GM18868 (cell line): Measurements from ENCODE around the gene PCNP.
"Not testable (repeated sequence)": the region's sequence is repeated elsewhere in the genome, so short reads cannot be mapped to it uniquely, and the experiment has no call there.

Experiments
- ATAC-seq: cut with Tn5 transposase; IDR thresholded peaks from one replicate; pipeline ENCODE4 v1.9.1; 2021; ENCODE audit warnings: mild to moderate bottlenecking, moderate library complexity; ENCODE audit not compliant: unreplicated experiment

The PCNP gene

DNA sequence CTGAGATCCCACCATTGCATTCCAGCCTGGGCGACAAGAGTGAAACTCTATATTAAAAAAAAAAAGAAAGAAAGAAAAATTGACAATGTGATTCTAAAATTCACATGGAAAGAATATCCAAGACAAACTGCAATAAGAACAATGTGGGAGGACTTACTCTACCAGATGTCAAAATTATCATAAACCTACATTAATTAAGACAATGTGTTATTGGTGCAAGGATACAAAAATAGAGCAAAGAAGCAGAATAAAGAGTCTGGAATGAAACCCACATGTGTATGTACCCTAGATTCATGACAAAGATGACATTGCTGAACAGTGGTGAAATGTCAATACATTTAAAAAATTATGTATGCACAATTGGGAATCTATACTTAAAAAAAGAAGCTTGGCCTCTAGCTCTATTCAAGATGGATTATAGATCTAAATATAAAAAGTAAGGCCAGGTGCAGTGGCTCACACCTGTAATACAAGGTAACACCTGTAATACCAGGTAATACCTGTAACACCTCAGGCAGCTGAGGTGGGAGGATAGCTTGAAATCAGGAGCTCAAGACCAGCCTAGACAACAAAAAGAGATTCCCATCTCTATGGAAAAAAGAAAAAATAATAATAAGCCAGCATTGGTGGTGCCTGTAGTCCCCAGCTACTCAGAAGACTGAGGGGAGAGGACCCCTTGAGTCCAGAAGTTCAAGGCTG is 57.3 kb downstream of the PCNP start:
- ATAC-seq: no peak

DNA sequence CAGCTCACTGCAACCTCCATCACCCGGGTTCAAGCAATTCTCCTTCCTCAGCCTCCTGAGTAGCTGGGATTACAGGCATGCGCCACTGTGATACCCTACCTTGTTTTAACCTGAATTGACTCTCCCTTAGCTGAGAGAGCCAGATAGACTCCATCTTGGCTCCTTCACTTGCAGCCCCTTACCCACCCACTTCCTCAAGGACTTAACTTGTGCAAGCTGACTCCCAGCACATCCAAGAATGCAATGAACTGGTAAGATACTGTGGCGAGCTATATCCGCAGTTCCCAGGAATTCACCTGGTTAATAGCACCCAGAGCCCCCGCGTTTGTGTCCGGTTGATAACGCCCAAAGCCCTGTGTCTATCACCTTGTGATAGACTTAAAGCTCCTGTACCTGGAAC is 58.0 kb downstream of the PCNP start:
- not testable (repeated sequence) for ATAC-seq

DNA sequence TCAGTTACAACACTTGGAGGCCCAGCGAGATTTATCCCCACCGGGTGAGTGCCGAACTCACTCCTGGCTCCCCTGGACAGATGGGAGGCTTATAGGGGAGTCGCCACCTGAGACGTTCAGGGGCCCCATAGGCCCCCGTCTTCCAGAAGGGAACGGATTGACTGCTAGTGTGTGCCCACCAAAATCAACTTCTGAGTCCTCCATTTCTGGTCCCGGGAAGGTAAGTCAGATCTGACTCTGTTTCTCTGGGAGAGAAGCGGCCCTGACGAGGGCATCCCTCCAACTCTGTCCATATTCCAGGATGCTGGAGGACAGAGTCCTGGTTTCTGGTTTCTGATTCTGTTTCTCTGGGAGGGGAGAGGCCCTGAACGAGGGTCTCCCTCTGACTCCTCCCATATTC is 58.6 kb downstream of the PCNP start:
- no peak for ATAC-seq

DNA sequence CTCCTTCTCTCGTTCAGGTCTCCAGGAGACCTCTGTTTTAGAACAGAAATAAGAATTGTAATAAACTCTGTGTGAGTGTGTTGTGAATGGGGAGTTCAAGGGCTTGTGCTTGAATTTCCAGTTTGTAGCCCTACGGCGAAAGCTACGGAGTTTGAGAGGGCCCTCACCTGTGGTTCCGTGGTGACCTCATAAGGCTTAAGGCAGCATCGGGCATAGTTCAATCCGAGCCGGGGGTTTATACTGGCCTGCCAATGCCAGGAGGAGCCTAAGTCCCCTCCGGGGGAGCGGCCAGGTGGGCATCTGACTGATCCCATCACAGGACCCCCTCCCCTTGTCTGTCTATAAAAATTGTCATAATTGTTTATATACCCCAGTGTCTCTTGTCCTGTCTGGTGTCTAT is 59.2 kb downstream of the PCNP start:
- no peak for ATAC-seq

DNA sequence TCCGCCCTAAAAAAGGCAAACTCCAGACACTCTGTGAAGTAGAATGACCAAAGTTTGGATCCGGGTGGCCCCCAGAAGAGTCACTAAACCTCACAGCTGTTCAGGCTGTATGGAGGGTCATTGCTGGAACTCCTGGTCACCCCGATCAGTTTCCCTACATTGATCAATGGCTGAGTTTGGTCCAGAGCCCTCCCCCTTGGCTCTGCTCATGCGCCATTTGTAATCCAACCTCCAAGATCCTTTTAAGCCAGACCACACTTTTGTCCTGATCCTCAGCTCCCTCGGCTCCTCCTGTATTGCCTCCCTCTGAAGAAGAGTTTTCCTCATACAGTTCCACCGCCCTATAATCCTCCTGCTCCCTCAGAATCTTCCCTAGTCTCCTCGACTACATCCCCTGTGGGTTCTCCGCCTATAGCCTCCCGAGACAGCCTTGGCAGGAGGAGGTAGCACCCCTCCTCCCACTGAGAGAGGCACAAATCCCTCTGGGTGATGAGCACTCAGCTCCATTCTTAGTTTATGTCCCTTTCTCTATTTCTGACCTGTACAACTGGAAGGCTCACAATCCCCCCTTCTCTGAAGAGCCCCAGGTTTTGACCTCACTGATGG is 60.7 kb downstream of the PCNP start:
- ATAC-seq: no peak

DNA sequence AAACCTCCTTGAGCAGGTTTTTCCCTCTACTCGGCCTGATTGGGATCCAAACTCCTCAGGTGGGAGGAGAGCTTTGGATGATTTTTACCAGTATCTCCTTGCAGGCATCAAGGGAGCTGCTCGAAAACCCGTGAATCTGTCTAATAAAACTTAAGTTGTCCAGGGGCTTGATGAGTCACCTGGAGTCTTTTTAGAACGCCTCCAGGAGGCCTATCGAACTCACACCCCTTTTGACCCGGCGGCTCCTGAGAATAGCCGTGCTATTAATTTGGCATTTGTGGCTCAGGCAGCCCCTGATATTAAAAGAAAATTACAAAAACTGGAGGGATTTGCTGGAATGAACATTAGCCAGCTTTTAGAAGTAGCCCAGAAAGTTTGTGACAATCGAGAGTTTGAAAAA is 61.4 kb downstream of the PCNP start:
- no peak for ATAC-seq

DNA sequence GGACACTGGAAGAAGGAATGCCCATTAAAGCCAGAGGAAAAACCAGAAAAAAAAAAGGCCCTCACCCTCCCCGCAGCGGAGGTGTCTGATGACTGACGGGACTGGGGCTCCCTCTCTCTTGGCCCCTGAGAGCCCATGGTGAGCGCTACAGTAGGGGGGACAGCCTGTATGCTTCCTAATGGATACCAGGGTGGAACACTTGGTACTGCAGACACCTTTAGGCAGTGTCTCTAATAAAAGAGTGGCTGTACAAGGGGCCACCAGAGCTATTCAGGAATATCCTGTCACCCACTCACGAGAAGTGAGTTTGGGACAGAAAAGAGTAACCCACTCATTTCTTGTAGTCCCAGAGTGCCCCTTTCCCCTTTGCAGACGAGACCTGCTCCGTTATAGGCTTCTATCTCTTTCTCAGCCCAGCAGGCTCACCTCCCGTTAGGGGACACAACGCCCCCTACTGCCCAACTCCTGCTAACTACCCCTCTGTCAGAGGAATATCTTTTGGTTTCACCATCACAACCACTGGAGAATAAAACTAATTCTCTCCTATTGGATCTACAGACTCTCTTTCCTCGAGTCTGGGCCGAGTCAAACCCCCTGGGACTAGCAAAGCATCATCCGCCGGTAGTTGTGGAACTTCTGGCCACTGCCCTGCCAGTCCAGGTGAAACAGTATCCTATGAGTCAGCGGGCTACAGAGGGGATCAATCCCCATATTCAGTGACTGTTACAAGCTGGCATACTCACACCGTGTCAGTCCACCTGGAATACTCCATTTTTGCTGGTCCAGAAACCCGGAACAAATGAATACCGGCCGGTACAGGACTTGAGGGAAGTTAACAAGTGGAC is 62.2 kb downstream of the PCNP start:
- peak; percentile 97 for ATAC-seq

DNA sequence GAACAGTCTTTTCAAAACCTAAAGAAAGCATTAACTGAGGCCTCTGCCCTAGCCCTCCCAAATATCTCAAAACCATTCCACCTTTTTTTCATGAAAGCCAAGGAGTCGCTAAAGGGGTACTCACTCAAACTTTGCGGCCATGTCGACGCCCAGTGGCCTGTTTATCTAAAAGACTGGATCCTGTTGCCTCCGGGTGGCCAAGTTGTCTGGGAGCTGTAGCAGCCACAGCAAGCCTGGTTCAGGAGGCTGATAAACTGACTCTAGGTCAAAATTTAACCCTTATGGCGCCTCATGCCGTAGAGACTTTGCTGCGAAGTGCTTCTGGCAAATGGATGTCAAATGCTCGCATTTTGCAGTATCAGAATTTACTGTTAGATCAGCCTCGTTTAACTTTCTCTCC is 63.5 kb downstream of the PCNP start:
- no peak for ATAC-seq

DNA sequence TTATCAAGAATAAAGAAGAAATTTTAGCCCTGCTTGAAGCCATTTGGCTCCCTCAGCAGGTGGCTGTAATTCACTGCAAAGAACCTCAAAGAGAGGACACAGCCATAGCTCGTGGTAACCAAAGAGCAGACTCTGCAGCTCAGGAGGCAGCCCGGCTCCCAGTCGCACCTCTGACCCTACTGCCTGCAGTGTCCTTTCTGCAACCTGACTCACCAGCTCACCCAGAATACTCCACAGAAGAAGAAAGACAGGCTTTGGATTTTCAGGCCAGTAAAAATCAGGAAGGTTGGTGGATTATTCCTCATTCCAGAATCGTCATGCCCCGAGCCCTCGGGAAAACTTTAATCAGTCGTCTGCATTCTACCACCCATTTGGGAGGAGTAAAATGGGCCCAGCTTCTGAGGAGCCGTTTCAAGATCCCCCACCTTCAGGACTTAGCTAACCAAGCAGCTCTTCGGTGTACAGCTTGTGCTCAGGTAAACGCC is 64.3 kb downstream of the PCNP start:
- ATAC-seq: no peak

DNA sequence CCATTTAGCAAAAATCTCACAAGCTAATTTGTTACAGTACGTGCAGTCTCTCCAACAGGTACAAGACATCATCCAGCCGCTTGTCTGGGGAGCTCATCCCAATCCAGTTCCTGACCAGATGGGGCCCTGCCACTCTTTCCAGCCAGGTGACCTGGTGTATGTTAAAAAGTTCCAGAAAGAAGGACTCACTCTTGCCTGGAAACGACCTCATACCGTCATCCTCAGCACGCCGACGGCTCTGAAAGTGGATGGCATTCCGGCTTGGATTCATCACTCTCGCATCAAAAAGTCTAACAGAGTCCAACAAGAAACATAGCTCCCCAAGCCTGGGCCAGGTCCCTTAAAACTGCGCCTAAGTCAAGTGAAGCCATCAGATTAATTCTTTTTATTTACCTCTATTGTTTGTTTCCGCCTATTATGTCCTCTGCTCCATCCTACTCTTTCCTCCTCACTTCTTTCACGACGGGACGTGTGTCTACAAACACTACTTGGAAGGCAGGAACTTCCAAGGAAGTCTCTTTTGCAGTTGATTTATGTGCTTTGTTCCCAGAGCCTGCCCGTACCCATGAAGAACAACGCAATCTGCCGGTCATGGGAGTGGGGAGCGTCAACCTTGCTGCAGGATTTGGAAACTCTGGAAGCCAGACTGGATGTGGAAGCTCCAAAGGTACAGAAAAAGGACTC is 65.4 kb downstream of the PCNP start:
- no peak for ATAC-seq

DNA sequence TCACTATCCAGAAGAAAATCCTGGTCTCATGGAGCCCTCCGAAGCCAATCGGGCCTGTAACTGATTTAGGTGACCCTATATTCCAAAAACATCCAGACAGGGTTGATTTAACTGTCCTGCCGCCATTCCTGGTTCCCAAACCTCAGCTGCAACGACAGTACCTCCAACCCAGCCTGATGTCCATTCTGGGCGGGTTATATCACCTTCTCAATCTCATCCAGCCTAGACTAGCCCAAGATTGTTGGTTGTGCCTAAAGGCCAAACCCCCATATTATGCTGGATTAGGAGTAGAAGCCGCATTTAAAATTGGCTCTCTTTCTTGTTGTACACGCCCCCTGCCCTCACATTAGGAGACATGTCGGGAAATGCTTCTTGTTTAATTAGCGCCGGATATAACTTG is 66.3 kb downstream of the PCNP start:
- ATAC-seq: no peak

DNA sequence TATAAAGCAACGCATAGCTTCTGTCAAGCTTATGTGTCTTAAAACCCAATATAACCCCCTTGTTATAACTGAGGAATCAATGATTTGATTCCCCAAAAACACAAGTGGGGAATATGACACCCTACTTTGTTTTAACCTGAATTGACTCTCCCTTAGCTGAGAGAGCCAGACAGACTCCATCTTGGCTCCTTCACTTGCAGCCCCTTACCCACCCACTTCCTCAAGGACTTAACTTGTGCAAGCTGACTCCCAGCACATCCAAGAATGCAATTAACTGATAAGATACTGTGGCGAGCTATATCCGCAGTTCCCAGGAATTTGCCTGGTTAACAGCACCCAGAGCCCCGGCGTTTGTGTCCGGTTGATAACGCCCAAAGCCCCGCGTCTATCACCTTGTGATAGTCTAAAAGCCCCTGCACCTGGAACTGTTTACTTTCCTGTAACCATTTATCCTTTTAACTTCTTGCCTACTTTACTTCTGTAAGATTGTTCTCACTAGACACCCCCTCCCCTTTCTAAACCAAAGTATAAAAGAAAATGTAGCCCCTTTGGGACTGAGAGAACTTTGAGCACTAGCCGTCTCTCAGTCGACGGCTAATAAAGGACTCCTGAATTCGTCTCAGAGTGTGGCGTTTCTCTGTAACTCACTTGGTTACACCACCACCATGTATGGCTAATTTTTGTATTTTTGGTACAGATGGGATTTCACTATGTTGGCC is 67.6 kb downstream of the PCNP start:
- ATAC-seq: not testable (repeated sequence)

DNA sequence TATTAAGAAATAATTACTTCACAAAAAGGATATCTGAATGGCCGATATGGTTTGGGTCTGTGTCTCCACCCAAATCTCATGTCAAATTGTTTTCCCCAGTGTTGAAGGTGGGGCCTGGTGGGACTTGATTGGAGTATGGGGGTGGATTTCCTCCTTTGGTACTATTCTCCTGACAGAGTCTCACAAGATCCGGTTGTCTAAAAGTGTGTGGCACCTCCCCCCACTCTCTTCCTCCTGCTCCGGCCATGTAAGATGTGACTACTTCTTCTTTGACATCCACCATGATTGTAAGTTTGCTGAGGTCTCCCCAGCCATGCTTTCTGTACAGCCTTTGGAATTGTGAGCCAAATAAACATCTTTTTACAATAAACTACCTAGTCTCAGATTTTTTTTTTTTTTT is 68.5 kb downstream of the PCNP start:
- no peak for ATAC-seq

DNA sequence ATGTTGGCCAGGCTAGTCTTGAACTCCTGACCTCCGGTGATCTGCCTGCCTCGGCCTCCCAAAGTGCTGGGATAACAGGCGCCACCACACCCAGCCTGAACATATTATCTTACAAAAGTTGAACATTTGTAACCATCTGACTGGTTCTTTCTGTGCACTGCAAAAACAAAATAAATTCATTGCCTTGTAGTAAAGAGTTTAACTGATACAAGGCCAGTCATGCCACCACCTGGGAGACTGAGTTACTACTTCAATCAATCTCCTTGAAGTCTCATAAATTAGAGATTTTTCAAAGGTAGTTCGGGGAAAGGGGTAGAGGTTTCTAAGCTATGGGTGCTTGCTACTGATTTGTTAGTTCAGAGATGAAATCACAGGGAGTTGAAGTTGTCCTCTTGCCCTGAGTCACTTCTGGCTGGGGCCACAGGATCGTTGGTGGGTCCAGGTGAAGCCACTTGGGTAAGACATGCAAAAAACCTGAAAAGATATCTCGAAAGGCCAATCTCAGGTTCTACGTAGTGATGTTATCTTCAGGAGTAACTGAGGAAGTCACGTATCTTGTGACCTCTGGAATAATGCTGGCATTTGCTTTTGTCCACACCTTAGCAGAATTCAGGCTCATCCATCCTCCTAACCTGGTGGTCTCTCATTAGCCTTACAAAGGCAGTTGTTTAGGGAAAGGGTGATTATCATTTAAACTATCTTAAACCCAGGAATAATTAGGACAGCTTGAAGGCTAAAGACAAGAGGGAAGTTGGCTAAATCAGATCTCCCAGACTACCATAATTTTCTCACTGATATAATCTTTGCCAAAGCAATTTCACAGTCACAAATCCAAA is 69.2 kb downstream of the PCNP start:
- ATAC-seq: no peak
